Measurements from ENCODE around the gene MAP1A. TPM values are rescaled to one million over a fixed set of nuclear protein-coding genes. Genes with fewer than 3 reads are reported as not detected.

MAP1A gene
- total RNA-seq = 0.33 and 0.34 TPM in 2 replicates

DNA sequence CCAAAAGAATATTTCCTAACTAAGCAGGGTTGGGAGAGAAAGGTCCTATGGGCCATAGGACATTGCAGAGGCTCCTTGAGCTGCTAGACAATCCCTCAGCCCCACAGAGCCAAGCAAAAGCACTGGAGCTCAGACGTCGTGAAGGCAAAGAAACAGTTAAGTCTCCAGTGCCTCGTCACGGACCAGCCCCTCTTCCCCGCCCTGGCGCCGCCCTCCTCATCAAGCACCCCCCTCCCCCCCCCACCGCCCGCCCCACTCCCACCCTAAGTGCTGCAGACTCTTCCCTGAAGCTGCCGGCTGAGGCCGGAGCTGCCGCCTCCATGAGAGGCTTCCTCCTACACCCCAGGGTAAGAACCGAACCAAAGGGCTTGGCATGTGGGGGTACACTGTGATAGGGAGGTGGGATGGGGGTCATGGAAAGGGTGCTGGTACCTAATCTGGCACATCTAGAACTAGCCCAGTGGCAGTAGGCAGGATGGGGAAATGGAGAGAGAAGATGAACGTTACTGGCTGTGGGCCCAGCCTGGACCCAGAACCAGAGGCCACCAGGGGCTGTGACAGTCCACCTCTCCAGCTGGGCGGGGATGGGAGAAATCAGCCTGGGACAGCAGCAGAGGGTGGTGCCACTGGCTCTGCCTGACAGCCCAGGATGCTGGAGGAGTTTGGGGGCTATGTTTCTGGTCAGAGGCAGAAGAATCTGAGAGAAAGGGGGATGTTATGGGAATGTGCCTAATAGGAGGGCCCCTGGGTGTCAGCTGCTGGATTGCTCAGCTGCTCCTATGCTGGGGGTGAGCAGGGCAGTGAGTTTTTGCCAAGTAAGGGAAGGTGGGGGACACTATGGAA is at the start of gene MAP1A:
MAP1A (plus strand) TSS at position 255 of the 843 bp plus-strand sequence. CDS start 3,866 bp downstream, outside the sequence.
- DNase-seq = no peak

DNA sequence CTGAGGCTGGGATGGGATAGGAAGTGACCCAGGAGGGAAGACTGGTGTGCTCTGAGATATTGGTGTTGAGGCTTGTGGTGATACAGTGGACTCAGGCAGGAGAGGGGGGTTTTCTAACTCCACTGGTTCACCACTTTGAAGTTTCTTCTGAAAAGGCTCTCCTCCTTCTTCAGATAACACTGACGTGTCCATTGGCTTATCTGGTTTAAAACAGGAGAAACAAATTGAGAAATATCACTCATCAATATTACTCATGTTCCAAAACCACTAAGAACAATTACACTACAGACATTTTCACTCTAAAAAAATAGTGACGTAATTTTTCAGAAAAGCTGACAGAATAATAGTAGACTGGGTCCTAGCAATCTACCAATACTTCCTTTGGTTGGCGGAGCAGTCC is 47.5 kb upstream of the MAP1A start:
- peak; percentile 1 for DNase-seq

DNA sequence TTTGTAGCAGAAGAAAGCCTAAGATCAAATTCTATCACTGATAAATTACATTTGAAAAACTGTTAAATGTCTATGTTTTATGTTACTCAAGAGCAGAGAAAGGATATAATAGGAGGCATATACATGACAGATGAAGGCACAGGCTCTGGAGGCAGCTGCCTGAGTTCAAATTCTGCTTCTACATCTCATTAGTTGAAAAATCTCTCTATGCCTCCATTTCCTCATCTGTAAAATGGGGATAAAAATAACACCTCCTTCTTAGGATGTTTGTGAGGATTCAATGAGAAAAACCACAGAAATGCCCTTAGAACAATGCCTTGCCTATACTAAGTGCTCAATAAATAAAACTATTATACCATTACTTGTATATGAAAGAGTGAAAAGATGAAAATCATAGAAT is 45.4 kb upstream of the MAP1A start:
- DNase-seq = no peak

DNA sequence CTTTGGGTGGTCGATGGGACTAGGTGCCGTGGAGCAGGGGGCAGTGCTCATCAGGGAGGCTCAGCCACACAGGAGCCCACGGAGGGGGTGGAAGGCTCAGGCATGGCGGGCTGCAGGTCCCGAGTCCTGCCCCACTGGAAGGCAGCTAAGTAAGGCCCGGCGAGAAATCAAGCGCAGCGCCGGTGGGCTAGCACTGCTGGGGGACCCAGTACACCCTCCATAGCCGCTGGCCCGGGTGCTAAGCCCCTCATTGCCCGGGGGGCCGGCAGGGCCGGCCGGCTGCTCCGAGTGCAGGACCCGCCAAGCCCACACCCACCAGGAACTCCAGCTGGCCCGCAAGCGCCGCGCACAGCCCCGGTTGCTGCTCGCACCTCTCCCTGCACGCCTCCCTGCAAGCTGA is 43.5 kb upstream of the MAP1A start:
- DNase-seq = no peak

DNA sequence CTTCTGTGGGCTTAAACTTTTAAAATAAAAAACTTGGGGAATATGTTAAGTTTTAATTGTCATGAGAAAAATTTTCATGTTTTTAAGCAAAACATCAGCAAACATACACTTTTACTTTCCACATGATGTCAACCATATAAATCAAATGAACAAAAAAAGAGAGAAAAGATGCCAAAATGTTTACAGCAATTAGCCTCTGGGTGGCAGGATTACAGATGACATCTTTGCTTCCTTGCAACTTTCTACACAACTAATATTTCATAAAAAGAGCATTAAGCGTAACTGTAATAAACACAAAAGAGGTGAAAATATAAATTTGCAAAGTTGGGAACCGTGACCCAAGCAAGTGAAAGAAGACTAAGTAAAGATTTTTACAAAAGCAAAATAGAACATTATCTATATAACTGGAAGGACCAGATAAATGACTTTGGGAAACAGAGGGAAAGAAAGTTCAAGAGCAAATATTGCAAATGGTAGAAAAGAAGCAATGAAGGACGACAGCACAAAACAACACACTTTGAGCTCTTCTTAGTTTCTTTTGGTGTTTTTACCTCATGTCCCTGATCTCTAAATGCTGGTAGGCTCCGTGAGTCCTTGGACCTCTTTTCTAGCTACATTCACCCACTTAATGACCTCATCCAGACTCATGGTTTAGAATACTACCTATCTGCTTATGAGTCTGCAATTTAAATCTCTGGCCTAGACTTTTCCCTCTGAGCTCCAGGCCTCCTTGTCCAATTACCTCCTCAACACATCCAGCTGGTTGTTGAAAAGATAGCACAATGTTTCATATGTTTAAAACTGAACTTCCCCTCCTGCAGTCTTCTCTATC is 33.9 kb upstream of the MAP1A start:
- DNase-seq = peak; percentile 46

DNA sequence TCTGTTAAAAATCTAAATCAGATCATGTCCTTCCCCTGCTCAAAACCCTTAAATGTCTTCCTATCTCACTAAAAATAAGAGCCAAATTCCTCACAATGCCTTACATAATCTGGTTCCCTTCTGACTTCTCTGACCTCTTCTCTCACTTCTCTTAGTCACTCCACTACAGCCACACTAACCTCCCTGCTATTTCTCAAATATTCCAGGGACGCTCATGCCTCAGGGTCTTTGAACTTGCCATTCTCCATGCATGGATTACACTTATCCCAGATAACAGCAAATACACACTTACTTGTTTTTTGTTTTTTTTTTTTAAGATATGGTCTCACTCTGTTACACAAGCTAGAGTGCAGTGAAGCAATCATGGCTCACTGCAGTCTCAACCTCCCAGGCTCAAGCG is 33.0 kb upstream of the MAP1A start:
- no peak for DNase-seq

DNA sequence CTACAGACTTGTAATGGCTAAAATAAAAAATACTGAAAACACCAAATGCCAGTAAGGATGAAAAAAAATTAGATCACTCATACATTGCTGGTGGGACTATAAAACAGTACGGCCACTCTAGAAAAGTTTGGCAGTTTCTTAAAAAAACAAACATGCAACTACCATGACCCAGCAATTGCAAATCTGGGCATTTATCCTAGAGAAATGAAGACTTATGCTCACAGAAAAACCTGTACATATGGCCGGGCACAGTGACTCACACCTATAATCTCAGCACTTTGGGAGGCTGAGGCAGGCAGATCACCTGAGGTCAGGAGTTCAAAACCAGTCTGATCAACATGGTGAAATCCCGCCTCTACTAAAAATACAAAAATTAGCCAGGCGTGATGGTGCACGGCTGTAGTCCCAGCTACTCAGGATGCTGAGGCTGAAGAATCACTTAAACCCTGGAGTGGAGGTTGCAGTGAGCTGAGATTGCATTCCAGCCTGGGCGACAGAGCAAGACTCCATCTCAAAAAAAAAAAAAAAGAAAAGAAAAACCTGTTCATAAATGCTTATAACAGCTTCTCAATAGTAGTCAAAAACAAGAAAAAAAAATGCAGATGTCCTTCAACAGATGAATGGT is 30.0 kb upstream of the MAP1A start:
- no peak for DNase-seq

DNA sequence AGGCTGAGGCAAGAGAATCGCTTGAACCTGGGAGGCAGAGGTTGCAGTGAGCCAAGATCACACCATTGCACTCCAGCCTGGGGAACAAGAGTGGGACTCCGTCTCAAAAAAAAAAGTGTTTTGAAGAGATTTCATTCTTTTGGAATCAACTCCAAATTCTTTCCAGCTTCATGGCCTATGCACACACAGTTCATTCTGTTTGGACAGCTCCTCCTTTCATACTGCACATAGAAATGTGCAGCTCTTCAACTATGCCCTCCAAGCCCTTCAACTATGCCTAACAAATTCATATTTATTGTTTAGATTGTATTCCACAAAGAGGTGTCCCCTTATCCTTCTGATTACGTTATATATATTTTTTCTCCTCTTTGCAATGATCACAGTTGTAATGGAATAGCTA is 28.6 kb upstream of the MAP1A start:
- DNase-seq = no peak

DNA sequence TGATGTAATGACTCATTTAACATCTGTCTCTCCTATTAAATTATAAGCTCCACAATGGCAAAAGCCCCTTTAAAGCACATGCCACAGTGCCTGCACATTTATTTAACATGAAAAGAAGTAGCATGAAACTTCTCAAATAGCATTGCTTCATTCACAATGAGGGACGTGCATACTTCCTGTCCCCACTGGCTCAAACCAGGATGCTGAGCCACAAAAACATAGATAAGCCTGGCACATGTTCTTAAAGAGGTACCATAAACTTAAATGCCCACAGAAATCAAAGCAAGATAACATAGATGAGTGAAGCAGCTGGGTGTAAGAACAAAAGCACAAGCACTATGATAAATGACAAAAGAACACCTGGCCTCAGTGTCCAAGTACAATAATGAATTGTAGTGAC is 28.2 kb upstream of the MAP1A start:
- peak; percentile 4 for DNase-seq

DNA sequence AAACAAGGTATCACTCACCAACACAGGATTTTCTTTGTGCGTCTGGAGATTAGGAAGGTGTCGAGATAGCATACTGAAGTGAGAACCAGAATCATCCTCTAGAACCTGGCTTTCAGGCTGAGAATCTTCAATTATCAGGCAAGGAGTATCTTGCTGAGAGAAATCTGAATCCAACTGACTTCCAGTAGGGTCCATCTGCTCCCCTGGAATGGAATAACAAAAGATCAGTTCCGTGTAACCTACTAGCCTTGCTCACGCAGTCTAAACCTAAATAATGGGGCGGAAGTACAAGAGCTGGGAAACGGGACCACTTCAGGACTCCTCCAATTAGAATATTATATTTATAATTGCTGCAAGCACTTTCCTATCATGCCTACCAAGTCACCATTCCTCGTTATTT is 25.1 kb upstream of the MAP1A start:
- DNase-seq = peak; percentile 15

DNA sequence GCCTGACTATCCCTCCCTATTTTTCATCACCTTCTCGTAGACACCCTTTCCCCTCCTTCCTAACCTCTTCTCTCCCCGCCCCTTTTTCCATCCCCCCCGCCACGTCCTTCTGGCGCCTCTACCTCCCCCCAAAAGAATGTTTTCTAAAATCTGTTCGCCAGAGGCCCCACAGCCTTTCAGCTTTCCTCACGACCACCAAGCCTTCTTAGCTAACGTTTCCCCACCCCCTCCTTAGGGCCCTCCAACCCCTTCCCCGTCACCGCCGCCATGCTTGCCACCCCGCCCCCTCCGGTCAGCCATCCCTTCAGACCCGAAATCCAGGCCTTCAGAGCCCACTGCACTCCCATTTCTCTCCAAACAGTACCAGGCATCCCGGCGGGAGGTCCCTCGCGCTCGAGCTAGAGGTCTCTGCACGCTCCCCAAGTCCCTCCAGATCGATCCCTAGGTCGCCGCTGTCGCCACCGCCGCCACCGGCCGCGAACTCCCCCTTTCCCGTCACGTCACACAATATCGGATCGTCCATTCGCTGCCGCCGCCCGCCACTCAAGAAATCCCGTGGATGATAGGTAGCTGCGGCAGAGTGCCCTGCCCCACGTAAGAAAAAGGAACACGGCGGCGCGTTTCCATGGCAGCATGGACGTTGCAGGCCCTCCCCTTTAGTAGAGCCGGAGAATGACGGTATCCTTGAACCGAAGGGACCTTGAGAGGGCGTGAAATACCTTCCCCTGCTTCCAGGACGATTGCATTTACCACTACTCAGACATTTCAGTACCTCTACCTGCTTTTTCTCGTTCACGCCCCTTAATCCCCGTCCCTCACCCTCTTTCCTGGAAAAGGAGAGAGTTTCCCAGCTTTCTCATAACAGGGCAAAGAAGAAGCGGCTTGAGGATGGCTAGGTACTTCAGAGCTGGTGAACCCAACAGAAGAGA is 24.5 kb upstream of the MAP1A start, which contains the start of gene TP53BP1:
TP53BP1 (minus strand) TSS at position 484 of the 929 bp plus-strand sequence; CDS start at position 371, 113 bp downstream.
- DNase-seq = peak; percentile 96

DNA sequence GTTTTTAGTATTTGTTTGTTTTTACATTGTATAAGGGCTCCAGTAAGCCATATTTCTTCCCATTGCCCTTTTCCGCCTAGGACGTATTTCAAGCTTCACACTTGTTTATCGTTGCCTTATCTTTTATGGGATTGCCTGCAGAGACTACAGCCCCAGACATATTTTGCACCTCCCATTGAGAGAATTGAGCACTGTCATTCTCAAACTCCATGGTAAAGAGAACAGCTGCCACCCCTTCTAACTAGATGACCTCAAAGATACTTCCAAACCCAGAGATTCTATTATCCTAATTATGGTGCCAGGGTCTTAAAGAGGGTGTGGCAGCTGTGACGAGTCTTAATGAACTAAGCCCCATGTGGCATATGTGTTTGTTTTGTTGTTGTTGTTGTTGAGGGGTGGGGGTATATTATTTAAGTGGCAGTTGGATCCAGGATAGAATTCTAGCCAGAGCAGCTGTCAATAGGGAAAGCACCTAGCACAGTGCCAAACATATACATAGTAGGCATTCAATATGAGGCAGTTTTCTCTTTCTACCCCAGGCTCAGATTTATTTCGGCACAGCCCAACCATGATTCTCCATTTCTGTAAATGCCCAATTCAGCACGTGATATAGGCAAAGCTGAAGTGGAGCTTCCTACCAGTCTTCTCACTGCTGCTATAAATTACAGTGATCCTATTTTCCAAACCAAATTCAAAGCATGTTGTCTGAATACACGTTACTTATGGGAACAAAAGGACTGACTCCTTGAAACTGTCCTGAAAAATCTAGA is 23.5 kb upstream of the MAP1A start:
- no peak for DNase-seq

DNA sequence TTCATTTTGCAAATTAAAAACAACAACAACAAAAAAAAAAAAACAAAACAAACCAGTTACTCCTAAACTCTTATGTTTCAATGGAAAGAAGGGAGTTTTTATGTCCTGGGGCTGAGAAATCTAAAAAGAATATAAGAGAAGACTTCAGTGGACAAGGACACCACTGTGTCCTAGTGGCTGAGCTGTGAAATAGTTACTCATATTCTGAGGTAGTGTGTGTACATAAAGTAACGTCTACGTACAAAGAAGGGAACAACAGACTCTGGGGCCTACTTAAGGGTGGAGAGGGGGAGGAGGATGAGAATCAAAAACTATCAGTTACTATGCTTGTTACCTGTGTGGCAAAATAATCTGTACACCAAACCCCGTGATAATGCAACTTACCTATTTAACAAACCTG is 18.4 kb upstream of the MAP1A start:
- no peak for DNase-seq

DNA sequence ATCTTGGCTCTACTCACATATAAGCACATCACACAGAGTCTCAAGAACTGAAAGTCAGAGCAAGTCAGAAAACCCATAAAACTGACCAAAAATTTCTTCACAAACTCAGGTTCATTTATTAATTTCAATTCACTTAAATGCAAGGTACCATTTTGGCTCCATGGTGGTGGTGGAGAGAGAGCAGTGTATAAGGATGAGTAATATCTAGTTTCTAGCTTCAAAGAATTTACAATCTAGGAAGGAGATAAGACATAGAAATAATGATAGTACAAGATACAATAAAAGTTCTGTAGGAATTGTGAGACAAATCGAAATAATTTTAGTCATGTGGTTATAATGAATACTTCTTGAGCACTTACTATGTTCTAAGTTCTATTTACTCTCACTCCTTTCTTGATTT is 17.8 kb upstream of the MAP1A start:
- DNase-seq = no peak

DNA sequence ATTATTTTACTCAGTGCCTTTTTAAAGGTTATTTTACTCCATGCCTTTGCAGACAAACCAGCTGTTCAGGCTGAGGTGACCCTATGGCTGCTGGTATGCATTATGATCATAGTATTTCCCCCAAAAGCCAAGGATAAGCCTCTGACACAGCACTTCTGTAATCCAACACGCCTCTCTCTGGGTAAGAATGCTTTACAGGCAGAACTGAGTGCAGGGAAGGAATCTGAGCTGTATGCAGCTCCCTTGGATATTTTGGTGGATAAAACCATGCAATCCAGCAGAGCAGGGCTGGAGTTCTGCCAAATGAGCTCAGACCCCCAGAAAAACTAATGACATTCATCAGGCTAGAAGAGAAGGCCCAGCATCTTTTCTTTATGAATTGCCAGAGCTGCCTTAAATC is 11.7 kb upstream of the MAP1A start:
- DNase-seq = no peak

DNA sequence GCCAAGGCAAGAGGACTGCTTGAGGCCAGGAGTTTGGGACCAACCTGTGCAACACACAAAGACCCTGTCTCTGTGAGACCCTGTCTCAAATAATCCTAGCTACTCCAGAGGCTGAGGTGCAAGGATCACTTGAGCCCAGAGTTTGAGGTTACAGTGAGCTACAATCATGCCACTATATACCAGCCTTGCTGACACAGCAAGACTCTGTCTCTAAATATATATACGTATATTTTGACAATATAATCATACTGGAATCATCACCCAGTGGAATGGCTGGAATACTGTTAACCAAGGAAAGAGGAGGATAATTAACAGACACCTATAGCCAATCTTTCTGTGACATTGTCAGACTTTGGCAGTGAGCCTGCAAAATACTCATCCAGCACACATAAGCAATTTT is 9.0 kb upstream of the MAP1A start:
- DNase-seq = no peak

DNA sequence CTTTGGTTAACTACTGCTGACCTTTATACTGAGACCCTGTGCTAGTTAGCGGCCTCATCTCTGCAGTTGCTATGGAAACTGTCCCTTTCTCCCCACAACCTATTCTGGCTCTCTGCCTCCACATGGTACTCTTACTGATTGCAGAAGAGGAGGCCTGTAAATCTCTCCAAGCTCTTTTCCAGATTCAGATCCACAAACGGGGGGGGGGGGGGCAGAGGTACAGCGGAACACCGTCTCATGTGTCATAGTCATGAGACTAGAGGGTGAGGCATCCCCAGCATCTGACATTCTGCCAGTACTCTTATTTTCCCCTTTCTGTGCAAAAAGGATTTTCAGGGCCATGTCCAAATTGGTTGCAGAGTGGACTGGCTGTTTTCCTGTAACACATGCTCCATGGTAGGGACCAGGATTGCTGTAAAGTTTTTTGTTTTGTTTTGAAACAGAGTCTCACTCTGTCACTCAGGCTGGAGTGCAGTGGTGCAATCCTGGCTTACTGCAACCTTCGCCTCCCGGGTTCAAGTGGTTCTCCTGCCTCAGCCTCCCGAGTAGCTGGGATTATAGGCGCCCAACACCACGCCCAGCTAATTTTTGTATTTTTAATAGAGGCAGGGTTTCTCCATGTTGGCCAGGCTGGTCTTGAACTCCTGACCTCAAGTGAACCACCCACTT is 8.3 kb upstream of the MAP1A start:
- no peak for DNase-seq

DNA sequence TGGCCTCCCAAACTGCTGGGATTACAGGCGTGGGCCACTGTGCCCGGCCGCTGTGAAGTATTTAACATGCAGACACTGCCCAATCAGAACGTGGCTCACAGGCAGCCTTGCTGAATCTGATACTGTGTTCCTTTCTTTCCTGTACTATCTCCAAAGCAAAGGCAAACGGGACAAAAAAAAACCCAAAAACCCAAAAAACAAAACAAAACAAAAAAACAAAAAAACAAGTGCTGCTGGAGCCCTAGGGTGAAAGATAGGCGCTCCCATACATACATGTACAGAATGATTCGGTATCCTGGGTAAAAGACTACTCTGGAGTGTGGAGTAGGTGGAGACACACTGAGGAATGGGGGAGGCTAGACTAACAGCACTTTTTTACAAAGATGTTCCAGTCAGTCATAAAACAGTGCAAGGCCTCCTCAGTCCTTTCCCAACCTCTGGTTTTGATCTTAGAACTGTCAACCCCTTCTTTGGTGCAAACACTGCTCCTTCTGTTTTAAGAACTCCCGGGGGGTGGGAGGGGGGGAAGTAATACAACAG is 7.7 kb upstream of the MAP1A start:
- no peak for DNase-seq

DNA sequence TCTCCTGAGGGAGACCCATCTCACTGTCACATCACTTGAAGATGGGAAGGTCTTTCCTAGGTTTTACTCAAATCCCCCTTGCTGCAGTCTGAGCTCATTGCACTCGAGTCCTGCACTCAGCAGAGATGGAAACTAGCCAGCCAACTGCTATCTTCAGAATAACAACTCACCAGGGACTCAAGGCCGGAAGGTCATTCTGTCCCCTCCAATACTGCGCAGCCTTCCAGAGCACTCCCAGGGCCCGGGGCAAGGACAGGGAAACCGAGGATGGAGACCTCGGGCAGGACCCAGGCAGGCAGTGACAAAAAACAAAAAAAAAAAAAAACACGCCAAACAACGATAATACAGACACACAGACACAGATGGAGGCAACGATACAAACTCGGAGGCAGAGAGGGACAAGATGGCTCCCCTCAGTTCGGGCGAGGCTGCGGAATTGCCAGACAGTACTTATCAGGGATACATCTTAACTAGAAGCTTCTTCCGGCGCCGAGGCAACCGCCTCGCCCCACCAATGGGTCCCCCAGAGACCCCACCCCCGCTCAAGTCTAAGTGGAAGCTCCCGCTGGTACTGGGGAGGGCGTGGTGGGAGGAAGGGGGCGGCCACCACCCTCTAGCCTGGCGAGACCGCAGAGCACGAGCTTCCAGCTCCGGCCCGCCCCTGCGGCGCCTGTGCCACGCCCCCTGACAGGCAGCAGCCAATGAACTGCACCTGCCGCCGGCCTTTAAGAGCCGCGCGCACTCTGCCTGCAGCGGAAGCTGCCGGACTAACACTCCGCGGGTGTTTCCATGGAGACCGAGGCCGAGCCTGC is 7.0 kb upstream of the MAP1A start:
- peak; percentile 99 for DNase-seq

Data from dermis blood vessel endothelial cell (primary cell).